Pancreas (tissue), 10 donors: ENCODE results near the gene SUN1. TPM values are rescaled to one million over a fixed set of nuclear protein-coding genes. Genes with fewer than 3 reads are reported as not detected.
"Not testable (repeated sequence)": the region's sequence is repeated elsewhere in the genome, so short reads cannot be mapped to it uniquely, and the experiment has no call there.

ENCODE experiments used
- ATAC-seq, 4 donors: fragments of 200-7000 bp; cut with Tn5 transposase; one replicate each; pipeline versions ENCODE4 v1.8.0 to v1.9.1; 2020; ENCODE audit warnings: mild to moderate bottlenecking in 4 of 4, moderate library complexity in 4 of 4
- DNase-seq, 6 donors: peaks; one replicate each; pipeline ENCODE4 v3.0.0-alpha.2; 2020
- FAIRE-seq: peaks from 2 replicates; lab custom pipeline; 2012; peaks lifted over from hg19 to GRCh38; lab: Jason Lieb, UNC
- H3K27ac ChIP-seq, 4 donors: fragments of 200-600 bp; sonication (generic); 1 replicate in 3 of 4; 2 replicates in 1 of 4; pipeline versions ENCODE4 v1.5.0 to v1.8.0; 2020
- H3K27me3 ChIP-seq, 4 donors: fragments of 200-600 bp; one replicate each; pipeline ENCODE4 v1.8.0; 2021
- H3K36me3 ChIP-seq, 3 donors: fragments of 200-600 bp; sonication (generic) in 1 of 3; one replicate each; pipeline versions ENCODE4 v1.5.0 to v1.8.0; 2020 to 2021
- H3K4me1 ChIP-seq, 3 donors: fragments of 200-600 bp; one replicate each; pipeline ENCODE4 v1.8.0; 2021
- H3K4me3 ChIP-seq, 4 donors: fragments of 200-600 bp; sonication (generic) in 2 of 4; one replicate each; pipeline versions ENCODE4 v1.5.0 to v1.8.0; 2020 to 2021
- H3K9me3 ChIP-seq, 4 donors: fragments of 200-600 bp; one replicate each; pipeline ENCODE4 v1.8.0; 2021
- CTCF ChIP-seq, 4 donors: fragments of 200-600 bp; sonication (generic) in 3 of 4; IDR thresholded peaks; one replicate each; pipeline versions ENCODE4 v1.5.0 to v1.8.0; 2021; ENCODE audit warnings: antibody characterized with exemption in 4 of 4
- WGBS, 2 donors: extraction: QIAGEN DNeasy Blood & Tissue Kit; methylation state at CpG; one replicate each; pipeline ENCODE4 v1.1.7; 2013; 5-methylcytosine and 5-hydroxymethylcytosine counted together
- intact Hi-C, 3 donors: fragments of 100-400 bp; cut with DNase I; formaldehyde crosslinking; loops; one replicate each; pipeline versions ENCODE4 v1.11.1 to v1.14.2; 2022
- polyA plus RNA-seq, 2 donors: library from polyadenylated mRNA; stranded (reverse); fragments of 200-250 nt; gene quantifications; one replicate each; pipeline ENCODE4 v1.2.3, GENCODE V29; 2013
- total RNA-seq, 6 donors: library from RNA; stranded (reverse); fragmentation: NEBNext Ultra II Directional in 4 of 6; extraction: Animal tissue kit (Norgen Biotek cat#: 25700) in 4 of 6; gene quantifications; one replicate each; pipeline versions ENCODE4 v1.2.1 to v1.2.4, GENCODE V29; 2021 to 2023
- donor health status: healthy with polysubstance abuse.
- donor health status: DM: no; HTN: no; CAD: no; lungs with moderate emphysema.
- donor health status: DM: no; HTN: no; CAD: no.
- donor health status: control.
- donor health status: control.
- donor health status: Bipolar disorder and iron deficiency.
- donor health status: DM: yes; HTN: yes; CAD: no.
- donor health status: DM: no; HTN: no; CAD: no.
- donor health status: DM: no; HTN: no; CAD: no.
- donor health status: DM: yes; HTN: yes; CAD: no.

SUN1 gene
- total and polyA plus RNA-seq, 8 donors, result 42.6 to 93.2 (median 55.9) TPM

GRCh38 chr7:869348-869747, 37.1 kb downstream of the SUN1 start:
- ATAC-seq (no peak), FAIRE-seq (no peak), DNase-seq (peak in 2 of 6 donors; percentile 13 to 50)
- Histone ChIP-seq H3K4me3 (no peak overlapping the region), H3K36me3 (peaks cover 0 to 40% (median 2%) of the 10 kb centered on the region in 3 donors), H3K4me1 (peaks cover 1 to 13% (median 9%) of the 10 kb centered on the region in 3 donors), H3K9me3 (no peaks in the 10 kb centered on the region), H3K27ac (no peak overlapping the region), H3K27me3 (no peaks in the 10 kb centered on the region)
- WGBS, 2 donors, result 89 to 90% methylated on average over 14 of the region's 14 CpGs
- intact Hi-C loops, result loop anchor here in 2 of 3 donors (5.0 to 10.0 kb wide), 2 partner anchors 82 to 545 kb away; no protein-coding TSS in a partner anchor
- TF ChIP-seq CTCF (IDR thresholded peaks at IDR 0.05), result no peak

GRCh38 chr7:871900-872537, 39.7 kb downstream of the SUN1 start:
- Histone ChIP-seq H3K27ac (no peak overlapping the region), H3K4me1 (peaks cover 13 to 27% (median 15%) of the 10 kb centered on the region in 3 donors), H3K36me3 (peaks cover 0 to 35% (median 2%) of the 10 kb centered on the region in 3 donors), H3K4me3 (no peak overlapping the region), H3K27me3 (no peaks in the 10 kb centered on the region), H3K9me3 (no peaks in the 10 kb centered on the region)
- DNase-seq (peak in 2 of 6 donors; percentile 23 to 46), ATAC-seq (no peak), FAIRE-seq (no peak)
- 76 to 81% methylated on average over 14 of the region's 14 CpGs for WGBS, 2 donors
- intact Hi-C loops, result no loop called here
- TF ChIP-seq CTCF (IDR thresholded peaks at IDR 0.05), result no peak

- not testable (repeated sequence) for FAIRE-seq, H3K9me3 ChIP-seq
Measured at GRCh38 chr7:872685-873084, 40.4 kb downstream of the SUN1 start.

GRCh38 chr7:873367-874002, 41.2 kb downstream of the SUN1 start:
- 29 to 32% methylated on average over 18 of the region's 18 CpGs for WGBS, 2 donors
- peaks cover 0 to 25% (median 2%) of the 10 kb centered on the region in 3 donors for H3K36me3 ChIP-seq
- ATAC-seq (peak; percentile 16 to 66 (median 58)), DNase-seq (peak; percentile 78 to 91 (median 86)), FAIRE-seq (no peak)
- intact Hi-C loops, result no loop called here
- H3K27ac ChIP-seq, result peak overlapping the region; percentile 20 to 61 (median 35)
- H3K4me1 ChIP-seq, result peaks cover 13 to 27% (median 17%) of the 10 kb centered on the region in 3 donors
- H3K27me3 ChIP-seq, result no peaks in the 10 kb centered on the region
- H3K4me3 ChIP-seq, result no peak overlapping the region
- H3K9me3 ChIP-seq, result no peaks in the 10 kb centered on the region
- peak; percentile 79 to 91 (median 90) for TF ChIP-seq CTCF (IDR thresholded peaks at IDR 0.05)

More at GRCh38 chr7:872685-873084, 40.4 kb downstream of the SUN1 start:
- H3K4me1 ChIP-seq, result peaks cover 13 to 27% (median 15%) of the 10 kb centered on the region in 3 donors
- H3K36me3 ChIP-seq, result peaks cover 0 to 28% (median 2%) of the 10 kb centered on the region in 3 donors
- peak in 2 of 6 donors; percentile 14 to 26 for DNase-seq
- H3K27me3 ChIP-seq, ATAC-seq, intact Hi-C loops, H3K27ac ChIP-seq, H3K4me3 ChIP-seq: not testable (repeated sequence)
- WGBS, 2 donors, result 88 to 90% methylated on average over 19 of the region's 19 CpGs

GRCh38 chr7:874031-874749, 41.9 kb downstream of the SUN1 start:
- TF ChIP-seq CTCF (IDR thresholded peaks at IDR 0.05), result no peak
- no peak overlapping the region for H3K4me3 ChIP-seq
- peak in 1 of 6 donors; percentile 8 for DNase-seq

More at GRCh38 chr7:874031-874749, 41.9 kb downstream of the SUN1 start:
- Histone ChIP-seq H3K27me3 (no peaks in the 10 kb centered on the region), H3K9me3 (no peaks in the 10 kb centered on the region), H3K4me1 (peaks cover 13 to 27% (median 23%) of the 10 kb centered on the region in 3 donors), H3K27ac (peak overlapping the region; percentile 20 to 61 (median 35)), H3K36me3 (peaks cover 0 to 24% (median 2%) of the 10 kb centered on the region in 3 donors)
- ATAC-seq (no peak), FAIRE-seq (no peak)
- intact Hi-C loops, result no loop called here
- WGBS, 2 donors, result 48 to 52% methylated on average over 9 of the region's 9 CpGs
